ENCODE measurements around the gene CLEC4D.

- TF ChIP-seq, protein P1, sequence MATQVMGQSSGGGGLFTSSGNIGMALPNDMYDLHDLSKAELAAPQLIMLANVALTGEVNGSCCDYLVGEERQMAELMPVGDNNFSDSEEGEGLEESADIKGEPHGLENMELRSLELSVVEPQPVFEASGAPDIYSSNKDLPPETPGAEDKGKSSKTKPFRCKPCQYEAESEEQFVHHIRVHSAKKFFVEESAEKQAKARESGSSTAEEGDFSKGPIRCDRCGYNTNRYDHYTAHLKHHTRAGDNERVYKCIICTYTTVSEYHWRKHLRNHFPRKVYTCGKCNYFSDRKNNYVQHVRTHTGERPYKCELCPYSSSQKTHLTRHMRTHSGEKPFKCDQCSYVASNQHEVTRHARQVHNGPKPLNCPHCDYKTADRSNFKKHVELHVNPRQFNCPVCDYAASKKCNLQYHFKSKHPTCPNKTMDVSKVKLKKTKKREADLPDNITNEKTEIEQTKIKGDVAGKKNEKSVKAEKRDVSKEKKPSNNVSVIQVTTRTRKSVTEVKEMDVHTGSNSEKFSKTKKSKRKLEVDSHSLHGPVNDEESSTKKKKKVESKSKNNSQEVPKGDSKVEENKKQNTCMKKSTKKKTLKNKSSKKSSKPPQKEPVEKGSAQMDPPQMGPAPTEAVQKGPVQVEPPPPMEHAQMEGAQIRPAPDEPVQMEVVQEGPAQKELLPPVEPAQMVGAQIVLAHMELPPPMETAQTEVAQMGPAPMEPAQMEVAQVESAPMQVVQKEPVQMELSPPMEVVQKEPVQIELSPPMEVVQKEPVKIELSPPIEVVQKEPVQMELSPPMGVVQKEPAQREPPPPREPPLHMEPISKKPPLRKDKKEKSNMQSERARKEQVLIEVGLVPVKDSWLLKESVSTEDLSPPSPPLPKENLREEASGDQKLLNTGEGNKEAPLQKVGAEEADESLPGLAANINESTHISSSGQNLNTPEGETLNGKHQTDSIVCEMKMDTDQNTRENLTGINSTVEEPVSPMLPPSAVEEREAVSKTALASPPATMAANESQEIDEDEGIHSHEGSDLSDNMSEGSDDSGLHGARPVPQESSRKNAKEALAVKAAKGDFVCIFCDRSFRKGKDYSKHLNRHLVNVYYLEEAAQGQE (IDR thresholded peaks at IDR 0.05): no peak
- TF ChIP-seq NR3C1 (IDR thresholded peaks at IDR 0.05) (no peak), CEBPB (IDR thresholded peaks at IDR 0.05) (no peak), MYC (IDR thresholded peaks at IDR 0.05; ENCODE audit: borderline replicate concordance, low read length) (no peak), CTCF (IDR thresholded peaks at IDR 0.05) (no peak), POLR2A (IDR thresholded peaks at IDR 0.05; ENCODE audit: low read length) (no peak)
- TF ChIP-seq, protein P2, sequence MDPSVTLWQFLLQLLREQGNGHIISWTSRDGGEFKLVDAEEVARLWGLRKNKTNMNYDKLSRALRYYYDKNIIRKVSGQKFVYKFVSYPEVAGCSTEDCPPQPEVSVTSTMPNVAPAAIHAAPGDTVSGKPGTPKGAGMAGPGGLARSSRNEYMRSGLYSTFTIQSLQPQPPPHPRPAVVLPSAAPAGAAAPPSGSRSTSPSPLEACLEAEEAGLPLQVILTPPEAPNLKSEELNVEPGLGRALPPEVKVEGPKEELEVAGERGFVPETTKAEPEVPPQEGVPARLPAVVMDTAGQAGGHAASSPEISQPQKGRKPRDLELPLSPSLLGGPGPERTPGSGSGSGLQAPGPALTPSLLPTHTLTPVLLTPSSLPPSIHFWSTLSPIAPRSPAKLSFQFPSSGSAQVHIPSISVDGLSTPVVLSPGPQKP (IDR thresholded peaks at IDR 0.05; ENCODE audit: low read depth, low read length): no peak
Measured at GRCh38 chr12:8549381-8549780, 36.1 kb downstream of the CLEC4D start.
